ENCODE results near the gene OR2S2.

DNA sequence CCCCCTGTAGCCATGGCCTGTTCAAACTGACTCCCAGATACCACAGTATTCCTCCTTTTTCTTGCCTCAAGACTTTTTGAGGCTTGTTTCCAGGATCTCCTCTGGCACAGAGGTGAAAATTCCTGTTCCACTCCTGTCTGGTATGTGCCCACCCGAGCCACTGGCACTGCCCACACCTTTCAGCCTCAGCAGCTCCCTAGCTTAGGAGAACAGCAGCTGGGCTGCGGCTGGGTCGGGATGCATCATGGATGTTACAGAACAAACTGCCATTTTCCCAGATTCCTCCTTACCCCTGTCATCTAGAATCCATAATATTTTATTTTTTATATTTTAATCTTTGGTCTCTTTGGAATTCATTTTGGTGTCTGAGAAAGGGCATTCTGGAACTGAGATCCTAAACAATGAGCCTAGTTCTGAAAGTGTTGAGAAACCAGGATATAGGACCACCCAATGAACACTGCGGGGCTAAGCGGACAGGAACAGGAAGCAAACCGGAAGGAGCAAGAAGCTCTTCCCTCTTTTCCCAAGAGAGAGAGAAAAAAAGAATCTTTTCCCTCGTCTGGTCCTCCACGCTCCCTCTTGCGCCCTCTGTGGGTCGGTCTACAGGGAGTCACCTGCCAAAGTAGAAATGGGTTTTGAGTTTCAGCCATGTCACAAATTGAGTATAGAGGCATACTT lies 12.5 kb downstream of the OR2S2 start:
- TF ChIP-seq, protein P1, sequence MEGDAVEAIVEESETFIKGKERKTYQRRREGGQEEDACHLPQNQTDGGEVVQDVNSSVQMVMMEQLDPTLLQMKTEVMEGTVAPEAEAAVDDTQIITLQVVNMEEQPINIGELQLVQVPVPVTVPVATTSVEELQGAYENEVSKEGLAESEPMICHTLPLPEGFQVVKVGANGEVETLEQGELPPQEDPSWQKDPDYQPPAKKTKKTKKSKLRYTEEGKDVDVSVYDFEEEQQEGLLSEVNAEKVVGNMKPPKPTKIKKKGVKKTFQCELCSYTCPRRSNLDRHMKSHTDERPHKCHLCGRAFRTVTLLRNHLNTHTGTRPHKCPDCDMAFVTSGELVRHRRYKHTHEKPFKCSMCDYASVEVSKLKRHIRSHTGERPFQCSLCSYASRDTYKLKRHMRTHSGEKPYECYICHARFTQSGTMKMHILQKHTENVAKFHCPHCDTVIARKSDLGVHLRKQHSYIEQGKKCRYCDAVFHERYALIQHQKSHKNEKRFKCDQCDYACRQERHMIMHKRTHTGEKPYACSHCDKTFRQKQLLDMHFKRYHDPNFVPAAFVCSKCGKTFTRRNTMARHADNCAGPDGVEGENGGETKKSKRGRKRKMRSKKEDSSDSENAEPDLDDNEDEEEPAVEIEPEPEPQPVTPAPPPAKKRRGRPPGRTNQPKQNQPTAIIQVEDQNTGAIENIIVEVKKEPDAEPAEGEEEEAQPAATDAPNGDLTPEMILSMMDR (IDR thresholded peaks at IDR 0.05; ENCODE audit: extremely low read depth in 1 of 2, insufficient read depth in 1 of 2, low read depth in 1 of 2, low read length in 2 of 2): peak; percentile 83 to 85
- TF ChIP-seq MYC (IDR thresholded peaks at IDR 0.05; ENCODE audit: low read depth, low read length) (no peak), FOS (IDR thresholded peaks at IDR 0.05; ENCODE audit: borderline replicate concordance, insufficient read depth, low read length) (no peak), MAX (IDR thresholded peaks at IDR 0.05; ENCODE audit: insufficient read depth, insufficient read length) (no peak), POLR2AphosphoS5 (IDR thresholded peaks at IDR 0.05; ENCODE audit: insufficient read depth, low read depth, low read length) (peak; percentile 23), EZH2 (IDR thresholded peaks at IDR 0.05; ENCODE audit: borderline replicate concordance, low read depth, low read length, severe bottlenecking) (no peak)

Measured in endothelial cell of umbilical vein (primary cell).